Measurements from ENCODE around the gene KERA. TPM values are rescaled to one million over a fixed set of nuclear protein-coding genes. Genes with fewer than 3 reads are reported as not detected.
A peak's percentile ranks its signal among the peaks of the same experiment; 100 is the strongest.

KERA gene
- total RNA-seq, 2 donors from 2014 or later = not detected

GRCh38 chr12:91021076-91021475, 36.7 kb downstream of the KERA start:
- no peaks in the 10 kb centered on the region for H3K4me1 ChIP-seq
- DNase-seq (ENCODE audit: low spot score) = no peak
- H3K27ac ChIP-seq = no peak overlapping the region
- no peaks in the 10 kb centered on the region for H3K36me3 ChIP-seq
- no peaks in the 10 kb centered on the region for H3K9me3 ChIP-seq
- no peaks in the 10 kb centered on the region for H3K27me3 ChIP-seq
- no peak overlapping the region for H3K4me3 ChIP-seq
- no peak for TF ChIP-seq CTCF (IDR thresholded peaks at IDR 0.05)

- no peaks in the 10 kb centered on the region for H3K36me3 ChIP-seq
- TF ChIP-seq CTCF (IDR thresholded peaks at IDR 0.05) = no peak
- no peaks in the 10 kb centered on the region for H3K27me3 ChIP-seq
- peaks cover 0 to 11% of the 10 kb centered on the region in 2 donors for H3K9me3 ChIP-seq
- DNase-seq (ENCODE audit: low spot score) = no peak
- H3K4me3 ChIP-seq = no peak overlapping the region
- no peak overlapping the region for H3K27ac ChIP-seq
- H3K4me1 ChIP-seq = no peaks in the 10 kb centered on the region
These were observed 38.4 kb downstream of the KERA start for GRCh38 chr12:91019455-91019854.

GRCh38 chr12:91017511-91018263, 40.1 kb downstream of the KERA start:
- no peaks in the 10 kb centered on the region for H3K4me1 ChIP-seq
- H3K27ac ChIP-seq = peak overlapping the region; percentile 29 to 60
- no peaks in the 10 kb centered on the region for H3K36me3 ChIP-seq
- TF ChIP-seq CTCF (IDR thresholded peaks at IDR 0.05) = no peak
- DNase-seq (ENCODE audit: low spot score) = no peak
- H3K4me3 ChIP-seq = no peak overlapping the region
- no peaks in the 10 kb centered on the region for H3K27me3 ChIP-seq
- H3K9me3 ChIP-seq = peaks cover 0 to 18% of the 10 kb centered on the region in 2 donors

- no peak for TF ChIP-seq CTCF (IDR thresholded peaks at IDR 0.05)
- peak overlapping the region in 1 of 2 donors; percentile 60 for H3K27ac ChIP-seq
These were observed 40.8 kb downstream of the KERA start for GRCh38 chr12:91017043-91017442.

GRCh38 chr12:91009319-91009950, 48.4 kb downstream of the KERA start:
- Histone ChIP-seq H3K4me1 (no peaks in the 10 kb centered on the region), H3K36me3 (no peaks in the 10 kb centered on the region), H3K27ac (no peak overlapping the region), H3K27me3 (no peaks in the 10 kb centered on the region), H3K9me3 (peaks cover 0 to 6% of the 10 kb centered on the region in 2 donors), H3K4me3 (no peak overlapping the region)
- TF ChIP-seq CTCF (IDR thresholded peaks at IDR 0.05) = no peak
- no peak for DNase-seq (ENCODE audit: low spot score)

More at GRCh38 chr12:91017043-91017442, 40.8 kb downstream of the KERA start:
- Histone ChIP-seq H3K4me1 (no peaks in the 10 kb centered on the region), H3K27me3 (no peaks in the 10 kb centered on the region), H3K36me3 (no peaks in the 10 kb centered on the region), H3K4me3 (no peak overlapping the region), H3K9me3 (peaks cover 0 to 18% of the 10 kb centered on the region in 2 donors)
- no peak for DNase-seq (ENCODE audit: low spot score)

Measured in right atrium auricular region (tissue), 2 donors.